B cell (primary cell): ENCODE measurements around the gene RILP. TPM values are rescaled to one million over a fixed set of nuclear protein-coding genes. Genes with fewer than 3 reads are reported as not detected.

Experiments
- ATAC-seq: fragments of 200-7000 bp; cut with Tn5 transposase; one replicate; pipeline ENCODE4 v1.10.0; 2021; ENCODE audit warnings: low read depth, mild to moderate bottlenecking, moderate number of reproducible peaks, moderate library complexity
- CTCF ChIA-PET: fragments of 350-600 bp; sonication (Branson Sonifier 250); formaldehyde crosslinking; loops from one replicate; lab custom pipeline; 2021; ENCODE audit warnings: antibody characterized with exemption, inconsistent platforms; lab: Charles Lee
- POLR2A ChIA-PET: fragments of 350-600 bp; sonication (Branson Sonifier 250); formaldehyde crosslinking; loops from one replicate; lab custom pipeline; 2021; ENCODE audit warnings: antibody characterized with exemption; lab: Charles Lee
- DNase-seq: peaks from one replicate; pipeline ENCODE4 v3.0.0; 2013
- H2AFZ ChIP-seq: 2 replicates; pipeline ENCODE4 v1.6.1; 2012; ENCODE audit warnings: mild to moderate bottlenecking, low read depth, low read length; ENCODE audit not compliant: insufficient read depth, poor library complexity, severe bottlenecking
- H3K27ac ChIP-seq, 2 donors: 1 replicate in 1 of 2; 2 replicates in 1 of 2; pipeline ENCODE4 v1.5.1; 2012 to 2013; ENCODE audit warnings: low read length in 2 of 2, mild to moderate bottlenecking in 2 of 2, moderate library complexity in 1 of 2
- H3K27me3 ChIP-seq, 4 experiments: fragments of 200-600 bp in 1 of 4; sonication (generic) in 1 of 4; replicated peaks in 1 of 4; 1 replicate in 2 of 4; 2 replicates in 2 of 4; pipeline versions ENCODE4 v1.6.1 to v1.7.0; 2013 to 2016; ENCODE audit warnings: low read length in 3 of 4, mild to moderate bottlenecking in 2 of 4, mixed read lengths in 1 of 4, moderate library complexity in 1 of 4; ENCODE audit not compliant: insufficient read depth in 4 of 4, control insufficient read depth in 3 of 4; ENCODE audit errors: control extremely low read depth in 1 of 4
- H3K36me3 ChIP-seq, 2 experiments: replicated peaks in 1 of 2; 1 replicate in 1 of 2; 2 replicates in 1 of 2; pipeline versions ENCODE4 v1.6.1 to v1.7.1; 2013; ENCODE audit warnings: low read length in 1 of 2; ENCODE audit not compliant: insufficient read depth in 2 of 2, control insufficient read depth in 1 of 2; ENCODE audit errors: control extremely low read depth in 1 of 2, extremely low read depth in 1 of 2
- H3K4me1 ChIP-seq, 2 donors: fragments of 200-600 bp in 1 of 2; sonication (generic) in 1 of 2; 1 replicate in 1 of 2; 2 replicates in 1 of 2; pipeline versions ENCODE4 v1.5.1 to v1.6.1; 2013 to 2017; ENCODE audit warnings: low read length in 2 of 2; ENCODE audit not compliant: control insufficient read depth in 2 of 2, insufficient read depth in 2 of 2
- H3K4me2 ChIP-seq: replicated peaks from 2 replicates; pipeline ENCODE3; 2012; ENCODE audit warnings: mild to moderate bottlenecking, low read depth, low read length; ENCODE audit not compliant: poor library complexity, severe bottlenecking
- H3K4me3 ChIP-seq, 5 experiments: fragments of 200-600 bp in 1 of 5; sonication (generic) in 1 of 5; 1 replicate in 3 of 5; 2 replicates in 2 of 5; pipeline versions ENCODE4 v1.5.1 to v1.7.0; 2011 to 2016; ENCODE audit warnings: low read length in 4 of 5, mild to moderate bottlenecking in 4 of 5, low read depth in 2 of 5, control low read depth in 1 of 5, moderate library complexity in 1 of 5; ENCODE audit not compliant: insufficient read depth in 1 of 5; ENCODE audit errors: control extremely low read depth in 1 of 5, extremely low read depth in 1 of 5
- H3K79me2 ChIP-seq: fragments of 200-600 bp; sonication (generic); one replicate; pipeline ENCODE4 v1.6.0; 2016; ENCODE audit warnings: low read length; ENCODE audit not compliant: control insufficient read depth, insufficient read depth
- H3K9ac ChIP-seq: fragments of 200-600 bp; sonication (generic); 2 replicates; pipeline ENCODE4 v1.6.1; 2017; ENCODE audit warnings: mild to moderate bottlenecking, low read length, moderate library complexity
- H3K9me3 ChIP-seq, 3 donors: one replicate each; pipeline versions ENCODE4 v1.6.1 to v1.7.1; 2013; ENCODE audit warnings: low read length in 2 of 3; ENCODE audit not compliant: control insufficient read depth in 2 of 3, insufficient read depth in 1 of 3; ENCODE audit errors: control extremely low read depth in 1 of 3
- H4K20me1 ChIP-seq: 2 replicates; pipeline ENCODE4 v1.6.0; 2012; ENCODE audit warnings: mild to moderate bottlenecking, low read length; ENCODE audit not compliant: insufficient read depth, control insufficient read depth, poor library complexity, severe bottlenecking
- H3K27ac Mint-ChIP-seq: one replicate; pipeline ENCODE4 v1.8.0; 2021; ENCODE audit warnings: mixed read lengths
- H3K27me3 Mint-ChIP-seq: one replicate; pipeline ENCODE4 v1.8.0; 2021; ENCODE audit warnings: mixed read lengths
- H3K4me1 Mint-ChIP-seq: one replicate; pipeline ENCODE4 v1.8.0; 2021; ENCODE audit warnings: mixed read lengths
- H3K4me3 Mint-ChIP-seq: one replicate; pipeline ENCODE4 v1.8.0; 2021; ENCODE audit warnings: mixed read lengths
- H3K9me3 Mint-ChIP-seq: one replicate; pipeline ENCODE4 v1.8.0; 2022; ENCODE audit warnings: mixed read lengths; ENCODE audit not compliant: insufficient read depth
- EZH2 ChIP-seq: IDR thresholded peaks from 2 replicates; pipeline ENCODE4 v1.6.1; 2012; ENCODE audit warnings: borderline replicate concordance, low read depth, mild to moderate bottlenecking, moderate library complexity, low read length; ENCODE audit not compliant: insufficient read depth, poor library complexity, severe bottlenecking
- WGBS: methylation state at CpG from one replicate; pipeline ENCODE4 v1.1.5; 2013; ENCODE audit warnings: missing lambda C conversion rate; ENCODE audit not compliant: insufficient coverage; 5-methylcytosine and 5-hydroxymethylcytosine counted together
- intact Hi-C: fragments of 100-400 bp; cut with micrococcal nuclease; formaldehyde crosslinking; loops from one replicate; pipeline ENCODE4 v1.10.0; 2022
- polyA plus RNA-seq: library from polyadenylated mRNA; depleted of rRNA; stranded (reverse); fragments of >200 nt; gene quantifications from 2 replicates; pipeline ENCODE4 v1.2.3, GENCODE V29; 2012
- total RNA-seq, 2 donors: library from RNA; stranded (reverse); fragments of 120-200 nt in 1 of 2; gene quantifications; 1 replicate in 1 of 2; 2 replicates in 1 of 2; pipeline versions ENCODE4 v1.2.3 to v1.2.4, GENCODE V29; 2013 to 2022
- TF ChIP-seq, protein P1 (sequence below): fragments of 200-600 bp; IDR thresholded peaks from one replicate; pipeline ENCODE4 v1.8.0; 2022; ENCODE audit warnings: antibody characterized with exemption, mild to moderate bottlenecking

The RILP gene
- total and polyA plus RNA-seq, 2 donors (not counting 1 experiment from before 2014, with no cell fraction given), result 1.1 to 7.0 TPM

DNA sequence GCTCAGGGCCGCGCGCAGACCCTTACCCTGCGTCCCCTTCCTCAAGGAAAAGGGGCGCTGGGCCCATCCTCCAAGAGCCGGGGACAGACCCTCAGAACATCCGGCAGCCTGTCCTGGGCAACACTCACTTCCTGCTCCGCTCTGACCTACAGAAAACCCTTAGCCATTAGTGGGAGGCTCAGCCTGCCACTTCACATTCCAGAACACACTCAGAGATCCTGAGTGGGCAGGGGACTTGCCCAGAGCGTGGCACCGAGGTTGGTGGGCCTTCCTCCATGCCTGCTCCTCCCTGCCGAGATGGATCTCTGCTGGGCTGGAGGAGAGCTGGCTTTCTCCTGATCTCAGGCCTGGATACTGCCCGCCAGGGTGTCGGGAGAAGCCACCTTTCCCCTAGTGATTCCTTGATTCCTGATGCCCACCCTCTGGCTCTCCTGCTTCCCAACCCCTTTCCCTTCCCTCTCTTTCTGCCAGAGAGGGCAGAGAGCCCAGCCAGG lies 5.6 kb downstream of the RILP start:
- DNase-seq (no peak), ATAC-seq (no peak)
- WGBS, result 16% methylated on average over 13 of the region's 13 CpGs
- Histone ChIP-seq H3K4me3 (peak overlapping the region; percentile 19 to 66 (median 41)), H3K36me3 (no peaks in the 10 kb centered on the region), H3K4me2 (peak overlapping the region; percentile 99), H3K27me3 (peaks cover 0 to 3% (median 0%) of the 10 kb centered on the region in 4 experiments), H3K27ac (no peak overlapping the region), H3K9ac (peak overlapping the region; percentile 63), H3K9me3 (peaks cover 0 to 5% (median 0%) of the 10 kb centered on the region in 3 donors), H4K20me1 (no peaks in the 10 kb centered on the region), H3K79me2 (no peaks in the 10 kb centered on the region), H2AFZ (peak overlapping the region; percentile 72), H3K4me1 (peaks cover 29 to 34% of the 10 kb centered on the region in 2 donors)
- H3K9me3 Mint-ChIP-seq, result no peaks in the 10 kb centered on the region
- H3K4me3 Mint-ChIP-seq, result peak overlapping the region; percentile 91
- CTCF ChIA-PET, result interaction anchor here (7.1 to 7.8 kb wide), 2 partner anchors 15 to 72 kb away, joined by 93 to 135 read pairs; partner anchors contain the start of gene SLC43A2
- TF ChIP-seq EZH2, result no peak
- TF ChIP-seq, protein P1, sequence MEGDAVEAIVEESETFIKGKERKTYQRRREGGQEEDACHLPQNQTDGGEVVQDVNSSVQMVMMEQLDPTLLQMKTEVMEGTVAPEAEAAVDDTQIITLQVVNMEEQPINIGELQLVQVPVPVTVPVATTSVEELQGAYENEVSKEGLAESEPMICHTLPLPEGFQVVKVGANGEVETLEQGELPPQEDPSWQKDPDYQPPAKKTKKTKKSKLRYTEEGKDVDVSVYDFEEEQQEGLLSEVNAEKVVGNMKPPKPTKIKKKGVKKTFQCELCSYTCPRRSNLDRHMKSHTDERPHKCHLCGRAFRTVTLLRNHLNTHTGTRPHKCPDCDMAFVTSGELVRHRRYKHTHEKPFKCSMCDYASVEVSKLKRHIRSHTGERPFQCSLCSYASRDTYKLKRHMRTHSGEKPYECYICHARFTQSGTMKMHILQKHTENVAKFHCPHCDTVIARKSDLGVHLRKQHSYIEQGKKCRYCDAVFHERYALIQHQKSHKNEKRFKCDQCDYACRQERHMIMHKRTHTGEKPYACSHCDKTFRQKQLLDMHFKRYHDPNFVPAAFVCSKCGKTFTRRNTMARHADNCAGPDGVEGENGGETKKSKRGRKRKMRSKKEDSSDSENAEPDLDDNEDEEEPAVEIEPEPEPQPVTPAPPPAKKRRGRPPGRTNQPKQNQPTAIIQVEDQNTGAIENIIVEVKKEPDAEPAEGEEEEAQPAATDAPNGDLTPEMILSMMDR, result no peak
- H3K27ac Mint-ChIP-seq, result peak overlapping the region; percentile 91
- intact Hi-C loops, result no loop called here
- H3K27me3 Mint-ChIP-seq, result no peaks in the 10 kb centered on the region
- peaks cover 30% of the 10 kb centered on the region for H3K4me1 Mint-ChIP-seq
- POLR2A ChIA-PET, result interaction anchor here (0.6 to 3.1 kb wide), 6 partner anchors 12 to 93 kb away, joined by 3 to 29 read pairs (median 6); partner anchors contain the start of gene SLC43A2
